Measurements from ENCODE around the gene PAGE2B.
"Not testable (repeated sequence)": the region's sequence is repeated elsewhere in the genome, so short reads cannot be mapped to it uniquely, and the experiment has no call there.

PAGE2B gene

GRCh38 chrX:55074851-55075467 lies at the start of gene PAGE2B:
TSS of gene PAGE2B (plus strand) at chrX:55075030. CDS start at chrX:55076042, 1,012 bp downstream.
- DNase-seq, result no peak

- no peak for DNase-seq
Measured at GRCh38 chrX:55026143-55026542, 48.7 kb upstream of the PAGE2B start.

GRCh38 chrX:55026840-55027239 lies 48.0 kb upstream of the PAGE2B start:
- DNase-seq, result no peak

- no peak for DNase-seq
Measured at GRCh38 chrX:55028040-55028439, 46.8 kb upstream of the PAGE2B start.

GRCh38 chrX:55028611-55029010 lies 46.2 kb upstream of the PAGE2B start:
- no peak for DNase-seq

GRCh38 chrX:55029291-55029690 lies 45.5 kb upstream of the PAGE2B start:
- DNase-seq, result no peak

- DNase-seq, result no peak
Measured at GRCh38 chrX:55030271-55031205, 44.3 kb upstream of the PAGE2B start, which contains the start of gene ALAS2. TSS of gene ALAS2 (minus strand) at chrX:55030977. CDS start at chrX:55026000, 4,977 bp downstream.

GRCh38 chrX:55033429-55033828 lies 41.4 kb upstream of the PAGE2B start:
- no peak for DNase-seq

- DNase-seq, result no peak
Measured at GRCh38 chrX:55039471-55039870, 35.4 kb upstream of the PAGE2B start.

GRCh38 chrX:55041514-55041913 lies 33.3 kb upstream of the PAGE2B start:
- no peak for DNase-seq

GRCh38 chrX:55050599-55050998 lies 24.2 kb upstream of the PAGE2B start:
- DNase-seq, result not testable (repeated sequence)

- DNase-seq, result peak; percentile 20
Measured at GRCh38 chrX:55056820-55057674, 17.8 kb upstream of the PAGE2B start.

GRCh38 chrX:55057675-55058249 lies 17.1 kb upstream of the PAGE2B start:
- peak; percentile 17 for DNase-seq

GRCh38 chrX:55067180-55067579 lies 7.7 kb upstream of the PAGE2B start:
- DNase-seq, result not testable (repeated sequence)

GRCh38 chrX:55072286-55072685 lies 2.5 kb upstream of the PAGE2B start:
- no peak for DNase-seq

GRCh38 chrX:55088795-55089489 lies 14.1 kb downstream of the PAGE2B start, which contains the start of gene PAGE2:
TSS of gene PAGE2 (plus strand) at chrX:55089018. CDS start at chrX:55090021, 1,003 bp downstream.
- no peak for DNase-seq

GRCh38 chrX:55098691-55099090 lies 23.9 kb downstream of the PAGE2B start:
- no peak for DNase-seq

GRCh38 chrX:55099162-55099561 lies 24.3 kb downstream of the PAGE2B start:
- no peak for DNase-seq

GRCh38 chrX:55102754-55103153 lies 27.9 kb downstream of the PAGE2B start:
- no peak for DNase-seq

GRCh38 chrX:55107262-55107661 lies 32.4 kb downstream of the PAGE2B start:
- DNase-seq, result no peak

- DNase-seq, result no peak
Measured at GRCh38 chrX:55107911-55108310, 33.1 kb downstream of the PAGE2B start.

GRCh38 chrX:55109306-55109705 lies 34.5 kb downstream of the PAGE2B start:
- no peak for DNase-seq

Measured in DMS79 treated with DMSO at 0.1 percent for 48 hours (cell line).